Gastrocnemius medialis (tissue), 4 donors: ENCODE measurements around the gene CSTB. TPM values are rescaled to one million over a fixed set of nuclear protein-coding genes. Genes with fewer than 3 reads are reported as not detected.

Source experiments
- ATAC-seq, 2 donors: fragments of 150-250 bp; one replicate each; pipeline ENCODE4 v1.9.1; 2016
- DNase-seq, 2 donors: peaks; one replicate each; pipeline ENCODE4 v3.0.0-alpha.2; 2019
- H3K27ac ChIP-seq, 4 donors: fragments of 200-600 bp; sonication (generic); 1 replicate in 1 of 4; 2 replicates in 3 of 4; pipeline ENCODE4 v1.5.1; 2016 to 2018; ENCODE audit warnings: mild to moderate bottlenecking in 2 of 4, moderate library complexity in 1 of 4
- H3K27me3 ChIP-seq, 3 donors: fragments of 200-600 bp; sonication (generic) in 2 of 3; 1 replicate in 1 of 3; 2 replicates in 2 of 3; pipeline versions ENCODE4 v1.5.1 to v1.6.0; 2016 to 2019; ENCODE audit warnings: mild to moderate bottlenecking in 1 of 3, moderate library complexity in 1 of 3
- H3K36me3 ChIP-seq, 2 donors: fragments of 200-600 bp; sonication (generic) in 1 of 2; one replicate each; pipeline ENCODE4 v1.5.1; 2017 to 2018
- H3K4me1 ChIP-seq, 2 donors: fragments of 200-600 bp; sonication (generic) in 1 of 2; one replicate each; pipeline ENCODE4 v1.5.1; 2016 to 2017; ENCODE audit warnings: mild to moderate bottlenecking in 2 of 2
- H3K4me3 ChIP-seq, 4 donors: fragments of 200-600 bp; sonication (generic) in 3 of 4; 1 replicate in 1 of 4; 2 replicates in 3 of 4; pipeline ENCODE4 v1.5.1; 2016 to 2019; ENCODE audit warnings: mild to moderate bottlenecking in 2 of 4
- H3K9me3 ChIP-seq, 3 donors: fragments of 200-600 bp; sonication (generic) in 2 of 3; 1 replicate in 1 of 3; 2 replicates in 2 of 3; pipeline ENCODE4 v1.5.1; 2016 to 2019
- CTCF ChIP-seq, 5 experiments: fragments of 450-650 bp in 3 of 5; fragments of 200-600 bp in 2 of 5; sonication (generic) in 2 of 5; IDR thresholded peaks in 4 of 5; conservative IDR thresholded peaks in 1 of 5; 1 replicate in 4 of 5; 2 replicates in 1 of 5; pipeline ENCODE4 v1.5.1; 2016 to 2019; ENCODE audit warnings: antibody characterized with exemption in 5 of 5, mild to moderate bottlenecking in 3 of 5, moderate library complexity in 3 of 5
- POLR2A ChIP-seq, 2 donors: fragments of 450-650 bp; IDR thresholded peaks; one replicate each; pipeline ENCODE4 v1.6.1; 2017; ENCODE audit warnings: antibody characterized with exemption in 2 of 2, mild to moderate bottlenecking in 2 of 2, moderate library complexity in 2 of 2
- in situ Hi-C, 4 donors: fragments of 200-750 bp; cut with MboI; loops; one replicate each; pipeline versions ENCODE4 v1.15.0 to v1.8.0; 2017; ENCODE audit warnings: low sequenced_read_pairs in 4 of 4
- intact Hi-C: fragments of 100-400 bp; cut with DNase I; formaldehyde crosslinking; loops from one replicate; pipeline ENCODE4 v1.15.1; 2023; ENCODE audit warnings: low total_unique reads
- total RNA-seq, 4 donors: library from RNA; depleted of rRNA; stranded (reverse); fragments of >200 nt; gene quantifications; one replicate each; pipeline versions ENCODE4 v1.1.0 to v1.2.3, GENCODE V29; 2016

The CSTB gene
- total RNA-seq, 4 donors from 2014 or later, result 1.3 to 5.9 (median 5.2) TPM

- intact Hi-C loops (no loop called here), in situ Hi-C loops (no loop called here)
- no peaks in the 10 kb centered on the region for H3K9me3 ChIP-seq
- no peak overlapping the region for H3K4me3 ChIP-seq
- TF ChIP-seq CTCF (IDR thresholded peaks at IDR 0.05 in 4 of 5, conservative IDR thresholded peaks at IDR 0.05 in 1 of 5) (no peak), POLR2A (IDR thresholded peaks at IDR 0.05) (no peak)
- peaks cover 0 to 50% of the 10 kb centered on the region in 2 donors for H3K36me3 ChIP-seq
- ATAC-seq (no peak), DNase-seq (no peak)
- H3K27me3 ChIP-seq, result no peaks in the 10 kb centered on the region
- no peak overlapping the region for H3K27ac ChIP-seq
- no peaks in the 10 kb centered on the region for H3K4me1 ChIP-seq
Observed at GRCh38 chr21:43749651-43750262, 26.4 kb downstream of the CSTB start.

GRCh38 chr21:43748622-43749021 lies 27.5 kb downstream of the CSTB start:
- in situ Hi-C loops, result no loop called here
- TF ChIP-seq CTCF (IDR thresholded peaks at IDR 0.05 in 4 of 5, conservative IDR thresholded peaks at IDR 0.05 in 1 of 5), result no peak
- no peak for TF ChIP-seq POLR2A (IDR thresholded peaks at IDR 0.05)
- DNase-seq (no peak), ATAC-seq (no peak)
- intact Hi-C loops, result no loop called here
- Histone ChIP-seq H3K9me3 (no peaks in the 10 kb centered on the region), H3K4me1 (no peaks in the 10 kb centered on the region), H3K27me3 (no peaks in the 10 kb centered on the region), H3K27ac (no peak overlapping the region), H3K4me3 (no peak overlapping the region), H3K36me3 (peaks cover 0 to 52% of the 10 kb centered on the region in 2 donors)

GRCh38 chr21:43745772-43746517 lies 30.2 kb downstream of the CSTB start:
- Histone ChIP-seq H3K4me1 (no peaks in the 10 kb centered on the region), H3K27ac (no peak overlapping the region), H3K4me3 (no peak overlapping the region), H3K9me3 (no peaks in the 10 kb centered on the region), H3K36me3 (peaks cover 0 to 48% of the 10 kb centered on the region in 2 donors), H3K27me3 (no peaks in the 10 kb centered on the region)
- no peak for DNase-seq
- in situ Hi-C loops (no loop called here), intact Hi-C loops (no loop called here)
- TF ChIP-seq POLR2A (IDR thresholded peaks at IDR 0.05), result no peak
- TF ChIP-seq CTCF (IDR thresholded peaks at IDR 0.05 in 4 of 5, conservative IDR thresholded peaks at IDR 0.05 in 1 of 5), result no peak
- no peak for ATAC-seq

GRCh38 chr21:43744725-43745124 lies 31.4 kb downstream of the CSTB start:
- intact Hi-C loops, result no loop called here
- in situ Hi-C loops, result no loop called here
- H3K36me3 ChIP-seq, result peaks cover 0 to 47% of the 10 kb centered on the region in 2 donors
- H3K4me3 ChIP-seq, result no peak overlapping the region
- H3K9me3 ChIP-seq, result no peaks in the 10 kb centered on the region
- TF ChIP-seq POLR2A (IDR thresholded peaks at IDR 0.05), result no peak
- TF ChIP-seq CTCF (IDR thresholded peaks at IDR 0.05 in 4 of 5, conservative IDR thresholded peaks at IDR 0.05 in 1 of 5), result no peak
- no peaks in the 10 kb centered on the region for H3K27me3 ChIP-seq
- DNase-seq (no peak), ATAC-seq (no peak)
- no peak overlapping the region for H3K27ac ChIP-seq
- H3K4me1 ChIP-seq, result no peaks in the 10 kb centered on the region
